SK-N-SH (cell line): ENCODE results near the gene IRF2BPL. TPM values are rescaled to one million over a fixed set of nuclear protein-coding genes. Genes with fewer than 3 reads are reported as not detected.

Experiments
- CTCF ChIA-PET: fragments of 300-600, 350-600 bp; formaldehyde crosslinking; extraction: SDS; loops from one replicate; lab custom pipeline; 2021; lab: Yijun Ruan, JAX
- POLR2A ChIA-PET: fragments of 350-600 bp; sonication (Branson Sonifier 250); formaldehyde crosslinking; extraction: SDS; loops from one replicate; lab custom pipeline; 2020; ENCODE audit warnings: antibody characterized with exemption, inconsistent platforms; lab: Yijun Ruan, JAX
- DNase-seq: peaks from one replicate; pipeline ENCODE4 v3.0.0; 2012
- H2AFZ ChIP-seq: fragments of 200-600 bp; sonication (generic); 2 replicates; pipeline ENCODE4 v1.8.1; 2016; ENCODE audit warnings: antibody characterized with exemption, mild to moderate bottlenecking, low read depth
- H3F3A ChIP-seq: fragments of 200-600 bp; sonication (generic); replicated peaks from 2 replicates; pipeline ENCODE3; 2016; ENCODE audit warnings: antibody characterized with exemption, mild to moderate bottlenecking; ENCODE audit not compliant: insufficient read depth
- H3K27ac ChIP-seq, 2 experiments: fragments of 200-500 bp in 1 of 2; fragments of 200-600 bp in 1 of 2; sonication (Bioruptor generic) in 1 of 2; sonication (generic), shearing (Covaris generic) in 1 of 2; 2 replicates each; pipeline versions ENCODE4 v1.5.1 to v1.6.1; 2014 to 2016; ENCODE audit warnings: low read depth in 2 of 2, inconsistent platforms in 1 of 2, low read length in 1 of 2, mild to moderate bottlenecking in 1 of 2, mixed read lengths in 1 of 2
- H3K27me3 ChIP-seq: fragments of 200-600 bp; sonication (generic), shearing (Covaris generic); 2 replicates; pipeline ENCODE4 v1.6.1; 2016; ENCODE audit warnings: mixed run types; ENCODE audit not compliant: insufficient read depth
- H3K36me3 ChIP-seq, 2 experiments: fragments of 200-500 bp in 1 of 2; fragments of 200-600 bp in 1 of 2; sonication (Bioruptor generic) in 1 of 2; sonication (generic) in 1 of 2; replicated peaks in 1 of 2; 2 replicates each; pipeline versions ENCODE3 to v1.5.1; 2014 to 2016; ENCODE audit warnings: low read length in 1 of 2, mild to moderate bottlenecking in 1 of 2; ENCODE audit not compliant: insufficient read depth in 2 of 2, control insufficient read depth in 1 of 2
- H3K4me1 ChIP-seq, 2 experiments: fragments of 200-500 bp in 1 of 2; fragments of 200-600 bp in 1 of 2; sonication (Bioruptor generic) in 1 of 2; sonication (generic), shearing (Covaris generic) in 1 of 2; 2 replicates each; pipeline versions ENCODE4 v1.5.1 to v1.6.1; 2014 to 2016; ENCODE audit warnings: low read depth in 1 of 2, low read length in 1 of 2, mixed run types in 1 of 2; ENCODE audit not compliant: insufficient read depth in 2 of 2, control insufficient read depth in 1 of 2
- H3K4me2 ChIP-seq: fragments of 200-600 bp; sonication (generic), shearing (Covaris generic); 2 replicates; pipeline ENCODE4 v1.6.1; 2017; ENCODE audit warnings: mixed run types
- H3K4me3 ChIP-seq, 2 experiments: fragments of 200-500 bp in 1 of 2; fragments of 200-600 bp in 1 of 2; sonication (Bioruptor generic) in 1 of 2; sonication (generic), shearing (Covaris generic) in 1 of 2; 2 replicates each; pipeline versions ENCODE4 v1.5.1 to v1.8.1; 2014 to 2016; ENCODE audit warnings: low read depth in 2 of 2, inconsistent platforms in 1 of 2, low read length in 1 of 2, mild to moderate bottlenecking in 1 of 2, mixed read lengths in 1 of 2, moderate library complexity in 1 of 2
- H3K79me2 ChIP-seq: fragments of 200-600 bp; sonication (generic); 2 replicates; pipeline ENCODE4 v1.8.1; 2017; ENCODE audit warnings: mild to moderate bottlenecking; ENCODE audit not compliant: insufficient read depth
- H3K9ac ChIP-seq: fragments of 200-600 bp; sonication (generic); 2 replicates; pipeline ENCODE4 v1.6.1; 2017; ENCODE audit warnings: mixed run types
- H3K9me2 ChIP-seq: fragments of 200-600 bp; sonication (generic); 2 replicates; pipeline ENCODE4 v1.6.1; 2017; ENCODE audit warnings: mixed run types
- H3K9me3 ChIP-seq: fragments of 200-600 bp; sonication (generic); 2 replicates; pipeline ENCODE4 v1.6.1; 2017; ENCODE audit warnings: mixed run types, mild to moderate bottlenecking, moderate library complexity
- H4K20me1 ChIP-seq: fragments of 200-600 bp; sonication (generic); 2 replicates; pipeline ENCODE4 v1.6.1; 2017; ENCODE audit warnings: mild to moderate bottlenecking, mixed run types; ENCODE audit not compliant: insufficient read depth
- ELF1 ChIP-seq: IDR thresholded peaks from 2 replicates; pipeline ENCODE4 v1.4.0; 2012
- EP300 ChIP-seq, 2 experiments: IDR thresholded peaks; 2 replicates each; pipeline versions ENCODE4 v1.4.0 to v1.6.1; 2012; ENCODE audit warnings: borderline replicate concordance in 1 of 2, low read depth in 1 of 2, low read length in 1 of 2
- FOXJ3 ChIP-seq: sonication (generic); formaldehyde crosslinking; IDR thresholded peaks from 2 replicates; pipeline ENCODE4 v1.5.1; 2020; ENCODE audit warnings: mild to moderate bottlenecking, missing genetic modification reagents
- IRF3 ChIP-seq: fragments of 150-350 bp; IDR thresholded peaks from 2 replicates; pipeline ENCODE4 v1.6.1; 2016; ENCODE audit warnings: mild to moderate bottlenecking, low read depth, low read length
- MEF2A ChIP-seq: IDR thresholded peaks from 2 replicates; pipeline ENCODE4 v1.4.0; 2012; ENCODE audit warnings: low read depth, borderline replicate concordance
- NRF1 ChIP-seq: IDR thresholded peaks from 2 replicates; pipeline ENCODE4 v1.6.1; 2012; ENCODE audit warnings: low read depth, mild to moderate bottlenecking, low read length
- PBX3 ChIP-seq: IDR thresholded peaks from 2 replicates; pipeline ENCODE4; 2012
- POLR2AphosphoS5 ChIP-seq: IDR thresholded peaks from 2 replicates; pipeline ENCODE4 v1.6.1; 2012; ENCODE audit warnings: low read depth, low read length
- RAD21 ChIP-seq: IDR thresholded peaks from 2 replicates; pipeline ENCODE4 v1.6.1; 2012; ENCODE audit warnings: mild to moderate bottlenecking, low read length
- RCOR1 ChIP-seq: fragments of 150-350 bp; IDR thresholded peaks from 2 replicates; pipeline ENCODE4 v1.6.1; 2017; ENCODE audit warnings: antibody characterized with exemption, low read length
- RFX5 ChIP-seq: IDR thresholded peaks from 2 replicates; pipeline ENCODE4 v1.6.1; 2012; ENCODE audit warnings: mild to moderate bottlenecking, improper control_type of control experiment, low read length
- RXRA ChIP-seq: IDR thresholded peaks from 2 replicates; pipeline ENCODE4 v1.4.0; 2012; ENCODE audit warnings: low read depth, mild to moderate bottlenecking, borderline replicate concordance
- SMC3 ChIP-seq: IDR thresholded peaks from 2 replicates; pipeline ENCODE4 v1.6.1; 2012; ENCODE audit warnings: low read depth, low read length, improper control_type of control experiment
- TCF12 ChIP-seq: IDR thresholded peaks from 2 replicates; pipeline ENCODE4 v1.4.0; 2012
- TEAD4 ChIP-seq: IDR thresholded peaks from 2 replicates; pipeline ENCODE4 v1.4.0; 2012; ENCODE audit warnings: mild to moderate bottlenecking, borderline replicate concordance; ENCODE audit not compliant: insufficient read depth
- USF1 ChIP-seq: IDR thresholded peaks from 2 replicates; pipeline ENCODE4 v1.4.0; 2012; ENCODE audit warnings: low read depth, borderline replicate concordance
- YY1 ChIP-seq: IDR thresholded peaks from 2 replicates; pipeline ENCODE4 v1.4.0; 2012; ENCODE audit warnings: low read depth, mild to moderate bottlenecking
- WGBS: methylation state at CpG from one replicate; pipeline ENCODE4 v1.1.6; 2017; ENCODE audit warnings: low lambda C conversion rate; 5-methylcytosine and 5-hydroxymethylcytosine counted together
- polyA plus RNA-seq, 3 experiments: library from polyadenylated mRNA; depleted of rRNA; stranded (reverse); fragments of >200 nt; gene quantifications; 2 replicates each; pipeline ENCODE4 v1.2.3, GENCODE V29; 2012
- TF ChIP-seq, protein P1 (sequence below): IDR thresholded peaks from 2 replicates; pipeline ENCODE4 v1.4.0; 2012; ENCODE audit warnings: low read depth

Gene IRF2BPL
- polyA plus RNA-seq, 1 of the 3 experiments (the other 2 are of a cell fraction): 17.1 TPM

DNA sequence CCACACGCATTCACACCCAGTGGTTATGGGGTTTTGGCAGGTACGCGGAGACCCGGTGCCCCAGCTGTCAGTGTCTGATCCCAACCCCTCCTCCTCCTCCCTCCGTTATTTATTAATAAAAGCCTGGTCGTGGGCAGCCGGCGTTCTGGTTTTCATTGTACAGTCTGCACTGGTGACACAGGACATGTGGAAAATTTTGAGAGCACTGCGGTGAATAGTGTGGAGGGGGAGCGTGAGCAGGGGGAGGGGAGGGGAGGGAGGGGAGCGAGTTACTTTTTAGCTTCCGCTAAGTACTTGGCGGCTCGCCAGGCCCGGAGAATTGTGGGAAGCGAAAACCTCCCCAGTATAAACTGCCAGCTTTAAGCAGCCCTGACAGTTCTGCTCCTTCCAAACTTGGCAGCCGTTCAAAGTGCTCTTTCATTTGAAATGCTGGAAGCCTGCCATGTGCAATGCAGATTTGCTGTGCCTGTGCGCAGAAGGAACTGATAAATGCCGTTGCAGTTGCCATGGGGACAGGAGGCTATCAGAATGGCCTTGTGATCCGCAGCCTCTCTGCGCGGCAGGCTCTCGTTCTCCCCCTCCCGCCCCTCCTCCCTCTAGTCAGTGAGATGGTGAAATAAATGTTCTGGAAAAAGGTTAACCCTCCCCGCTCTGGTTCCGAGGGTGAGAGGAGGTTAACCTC lies 11.7 kb upstream of the IRF2BPL start (continued):
- TF ChIP-seq RAD21 (peak; percentile 25), YY1 (no peak; the same call in 1 of the 2 replicates), MEF2A (no peak), TCF12 (peak; percentile 88), USF1 (peak; percentile 64; the same call in 1 of the 2 replicates), RCOR1 (no peak; the same call in 1 of the 2 replicates), RXRA (peak; percentile 52; the same call in 1 of the 2 replicates), PBX3 (peak; percentile 90), ELF1 (peak; percentile 69)
- TF ChIP-seq, protein P1, sequence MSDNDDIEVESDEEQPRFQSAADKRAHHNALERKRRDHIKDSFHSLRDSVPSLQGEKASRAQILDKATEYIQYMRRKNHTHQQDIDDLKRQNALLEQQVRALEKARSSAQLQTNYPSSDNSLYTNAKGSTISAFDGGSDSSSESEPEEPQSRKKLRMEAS: peak; percentile 54

GRCh38 chr14:77039285-77040058 lies 11.0 kb upstream of the IRF2BPL start:
- H3K4me1 ChIP-seq: peaks cover 72 to 78% of the 10 kb centered on the region in 2 experiments
- DNase-seq: no peak
- H3K79me2 ChIP-seq: peaks cover 8% of the 10 kb centered on the region; the same call in 1 of the 2 replicates
- H3K36me3 ChIP-seq: no peaks in the 10 kb centered on the region
- no peaks in the 10 kb centered on the region for H4K20me1 ChIP-seq
- H2AFZ ChIP-seq: peak overlapping the region; percentile 11; the same call in 1 of the 2 replicates
- H3K27ac ChIP-seq: peak overlapping the region; percentile 99 to 100
- peak overlapping the region; percentile 75 for H3K9ac ChIP-seq
- WGBS: 6% methylated on average over 10 of the region's 10 CpGs
- TF ChIP-seq USF1: no peak
- no peak for TF ChIP-seq POLR2AphosphoS5
- TF ChIP-seq IRF3: no peak
- 0 out of 2 replicates have a peak, but pooled peaks have one; percentile 2 for TF ChIP-seq SMC3
- TF ChIP-seq TEAD4: no peak
- TF ChIP-seq NRF1: no peak
- no peak for TF ChIP-seq FOXJ3
- TF ChIP-seq EP300 (IDR thresholded peaks at IDR 0.05; ENCODE audit: borderline replicate concordance in 1 of 2, low read depth in 1 of 2, low read length in 1 of 2): peak in 1 of 2 experiments; percentile 47; a peak in 2 of 4 replicates
- no peak for TF ChIP-seq RCOR1
- TF ChIP-seq RFX5: no peak
- CTCF ChIA-PET: interaction anchor here (0.9 to 24.4 kb wide), 9 partner anchors 10 to 164 kb away, joined by 3 to 484 read pairs (median 5); partner anchors contain the start of gene IRF2BPL
- H3K4me3 ChIP-seq: peak overlapping the region; percentile 34 to 38
- POLR2A ChIA-PET: interaction anchor here (0.9 to 2.8 kb wide), 6 partner anchors 11 to 126 kb away, joined by 3 to 28 read pairs (median 6); partner anchors contain the start of gene IRF2BPL
- H3F3A ChIP-seq: peaks cover 66% of the 10 kb centered on the region
- H3K9me2 ChIP-seq: no peaks in the 10 kb centered on the region
- H3K27me3 ChIP-seq: no peaks in the 10 kb centered on the region
- H3K9me3 ChIP-seq: no peaks in the 10 kb centered on the region
- peak overlapping the region; percentile 81 for H3K4me2 ChIP-seq
